Muscle of back (tissue), 11 donors: ENCODE results near the gene KCTD16. TPM values are rescaled to one million over a fixed set of nuclear protein-coding genes. Genes with fewer than 3 reads are reported as not detected.

Experiments
- DNase-seq, 3 donors: peaks; one replicate each; pipeline versions ENCODE4 v3.0.0 to v3.0.0-alpha.2; 2013
- polyA plus RNA-seq, 10 donors: library from polyadenylated mRNA; unstranded; fragments of 120-200 nt; gene quantifications; one replicate each; pipeline ENCODE4 v1.2.1, GENCODE V29; 2013; ENCODE audit not compliant: insufficient read length in 10 of 10

KCTD16 gene
- polyA plus RNA-seq, 10 donors = 0.05 to 0.19 (median 0.09) TPM

- no peak for DNase-seq
These were observed 37.3 kb downstream of the KCTD16 start for GRCh38 chr5:144207875-144208444.

GRCh38 chr5:144209361-144209760 is 38.7 kb downstream of the KCTD16 start:
- DNase-seq = no peak

- DNase-seq = no peak
These were observed 40.0 kb downstream of the KCTD16 start for GRCh38 chr5:144210655-144211054.

DNA sequence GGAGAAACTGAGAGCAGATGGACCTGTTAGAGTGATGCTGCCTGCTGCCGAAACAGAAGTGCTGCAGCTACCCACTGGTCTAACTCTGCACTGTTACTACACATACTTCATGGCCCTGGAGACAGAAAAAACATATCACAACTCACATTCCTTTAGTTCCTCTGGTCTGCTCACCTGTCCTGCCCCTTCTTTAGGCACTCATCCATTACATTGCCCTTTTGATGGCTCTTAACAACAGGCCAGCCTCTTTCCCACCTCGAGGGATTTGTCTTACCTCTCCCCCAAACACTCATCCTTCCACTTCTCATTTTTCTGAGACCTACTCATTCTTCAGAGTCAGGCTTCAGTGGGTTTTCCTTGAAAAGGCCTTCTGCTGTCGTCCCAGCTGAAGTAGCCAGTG is 49.2 kb downstream of the KCTD16 start:
- DNase-seq = no peak

DNA sequence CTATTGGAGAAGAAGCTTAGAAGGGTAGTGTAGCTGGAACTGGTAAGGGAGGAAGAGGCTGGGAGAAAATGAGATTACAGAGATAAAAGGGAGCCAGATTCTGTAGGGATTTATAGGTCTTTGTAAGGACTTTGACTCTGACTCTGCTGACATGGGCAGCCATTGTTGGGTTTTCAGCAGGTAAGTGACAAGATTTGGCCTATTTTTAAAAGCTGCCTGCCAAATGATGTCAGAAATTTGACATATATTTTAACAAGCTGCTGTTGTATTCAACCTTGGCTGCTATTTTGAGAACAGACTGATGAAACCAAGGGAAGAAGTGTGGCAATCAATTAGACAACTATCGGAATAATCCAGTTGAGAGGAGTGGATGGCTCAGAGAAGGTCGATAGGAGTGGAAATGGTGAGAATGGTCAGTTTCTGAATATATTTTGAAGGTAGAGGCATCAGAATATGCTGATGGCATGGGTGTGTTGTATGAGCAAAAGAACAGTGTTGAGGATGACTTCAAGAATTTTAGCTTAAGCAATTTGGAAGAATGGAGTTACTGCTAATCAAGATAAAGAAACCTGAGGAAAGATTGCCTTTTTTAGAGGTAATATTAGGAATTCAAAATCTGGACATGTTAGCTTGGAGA is 56.8 kb downstream of the KCTD16 start:
- no peak for DNase-seq

- DNase-seq = no peak
These were observed 60.1 kb downstream of the KCTD16 start for GRCh38 chr5:144230806-144231205.

DNA sequence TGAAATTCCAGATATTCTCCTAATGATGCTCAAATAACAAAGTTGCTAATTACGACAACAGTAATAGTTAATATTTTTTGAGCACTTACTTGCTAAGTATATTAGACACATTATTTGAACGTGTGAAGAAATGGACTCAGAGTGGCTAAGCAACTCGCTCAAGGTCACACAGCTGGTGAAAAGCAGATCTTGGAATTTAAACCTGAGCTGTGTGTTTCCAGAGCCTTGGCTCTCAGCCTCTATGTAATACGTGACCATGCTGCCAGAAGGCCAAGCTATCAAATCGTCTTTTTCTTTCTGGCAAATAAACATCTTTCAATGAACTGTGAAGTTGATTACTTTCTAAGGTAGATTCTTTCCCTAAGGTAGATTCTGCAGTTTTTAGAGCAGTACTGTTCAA is 61.6 kb downstream of the KCTD16 start:
- DNase-seq = no peak

GRCh38 chr5:144236499-144236898 is 65.8 kb downstream of the KCTD16 start:
- no peak for DNase-seq

DNA sequence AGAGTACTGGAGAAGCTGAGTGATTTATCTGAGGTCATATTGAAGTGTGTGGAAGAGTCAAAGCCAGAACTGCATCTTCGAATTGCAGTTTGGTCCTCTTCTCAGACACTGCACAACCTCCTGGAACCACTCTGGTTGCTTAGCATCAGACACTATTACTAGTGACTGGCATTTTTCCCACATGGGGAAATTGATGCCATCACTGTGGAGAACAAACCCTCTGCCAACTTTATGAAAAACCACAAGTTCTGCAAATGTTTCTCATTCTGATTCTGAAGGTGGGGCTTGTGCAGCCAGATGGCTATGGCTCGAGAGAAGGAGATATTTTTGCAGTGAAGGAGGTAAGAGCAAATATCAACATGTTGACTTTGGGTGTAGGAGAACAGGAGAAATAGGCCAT is 67.2 kb downstream of the KCTD16 start:
- DNase-seq = no peak

DNA sequence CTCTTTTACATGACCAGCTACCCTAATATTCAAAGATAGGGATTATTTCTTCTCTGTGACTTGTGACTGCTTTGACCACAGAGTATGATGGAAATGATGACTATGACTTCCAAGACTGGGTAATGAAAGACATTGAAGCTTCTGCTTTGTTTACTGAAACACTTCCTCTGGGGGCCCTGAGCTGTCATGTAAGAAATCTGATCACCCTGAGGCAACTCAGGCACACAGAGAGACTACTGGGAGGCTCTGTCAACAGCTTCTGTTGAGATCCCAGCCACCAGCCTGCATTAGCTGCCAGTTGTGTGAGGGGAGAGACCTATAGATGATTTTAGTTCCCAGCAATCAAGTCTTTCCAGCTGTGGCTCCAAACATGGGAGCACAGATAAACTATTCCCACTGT is 76.5 kb downstream of the KCTD16 start:
- DNase-seq = no peak

DNA sequence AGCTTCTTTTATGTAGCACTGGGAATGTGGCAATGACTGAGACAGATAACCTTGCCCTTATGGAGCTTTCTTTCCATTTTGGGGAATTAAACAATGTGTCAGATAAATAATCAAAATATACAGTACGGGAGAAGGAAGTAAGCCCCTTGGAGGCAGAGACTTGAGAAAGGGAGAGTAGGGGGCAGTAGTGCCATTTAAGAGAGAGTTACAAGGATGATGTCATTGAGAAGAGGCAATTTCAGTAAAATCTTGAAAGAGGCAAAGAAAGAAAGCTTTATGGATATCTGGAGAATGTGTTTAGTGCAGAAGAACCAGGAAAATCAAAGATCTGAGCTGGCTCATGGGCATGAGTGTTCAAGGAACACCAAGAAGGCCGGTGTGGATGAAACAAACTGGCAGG is 77.3 kb downstream of the KCTD16 start:
- no peak for DNase-seq

GRCh38 chr5:144249755-144250464 is 79.2 kb downstream of the KCTD16 start:
- DNase-seq = no peak

DNA sequence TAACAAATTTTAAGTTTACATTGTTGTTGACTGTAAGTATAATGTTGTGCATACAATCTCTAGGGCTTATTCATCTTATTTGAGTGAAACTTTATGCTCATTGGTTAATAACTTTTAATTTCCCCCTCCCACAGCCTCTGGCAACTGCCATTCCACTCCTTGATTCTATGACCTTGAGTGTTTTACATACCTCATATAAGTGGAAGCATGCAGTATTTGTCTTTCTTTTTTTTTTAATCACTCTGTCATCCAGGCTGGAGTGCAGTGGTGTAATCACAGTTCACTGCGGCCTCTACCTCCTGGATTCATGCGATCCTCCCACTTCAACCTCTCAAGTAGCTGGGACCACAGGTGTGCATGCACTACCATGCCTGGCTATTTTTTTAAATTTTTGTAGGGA is 83.9 kb downstream of the KCTD16 start:
- DNase-seq = no peak

DNA sequence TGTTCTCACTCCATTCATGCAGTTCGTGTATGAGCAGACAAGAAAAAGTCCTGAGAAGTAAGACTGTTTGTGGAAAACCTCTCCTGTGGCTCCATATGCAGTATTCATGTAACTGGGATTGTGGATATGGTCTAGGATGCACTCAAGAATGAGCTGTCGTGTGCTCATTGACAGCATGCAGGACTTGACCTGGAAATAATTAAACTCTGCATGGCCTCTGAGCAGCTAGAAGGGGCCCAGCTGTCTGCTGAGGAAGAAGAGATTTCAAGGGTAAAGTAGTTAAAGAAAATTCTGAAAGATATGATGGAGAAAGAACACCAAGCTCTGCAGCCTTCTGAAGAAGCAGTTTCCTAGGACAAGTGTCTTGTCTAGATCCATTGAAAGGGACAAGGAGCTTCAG is 89.4 kb downstream of the KCTD16 start:
- DNase-seq = no peak

- DNase-seq = no peak
These were observed 95.1 kb downstream of the KCTD16 start for GRCh38 chr5:144265643-144266247.

GRCh38 chr5:144267961-144268513 is 97.4 kb downstream of the KCTD16 start:
- no peak for DNase-seq

GRCh38 chr5:144273232-144274027 is 102.8 kb downstream of the KCTD16 start:
- no peak for DNase-seq

DNA sequence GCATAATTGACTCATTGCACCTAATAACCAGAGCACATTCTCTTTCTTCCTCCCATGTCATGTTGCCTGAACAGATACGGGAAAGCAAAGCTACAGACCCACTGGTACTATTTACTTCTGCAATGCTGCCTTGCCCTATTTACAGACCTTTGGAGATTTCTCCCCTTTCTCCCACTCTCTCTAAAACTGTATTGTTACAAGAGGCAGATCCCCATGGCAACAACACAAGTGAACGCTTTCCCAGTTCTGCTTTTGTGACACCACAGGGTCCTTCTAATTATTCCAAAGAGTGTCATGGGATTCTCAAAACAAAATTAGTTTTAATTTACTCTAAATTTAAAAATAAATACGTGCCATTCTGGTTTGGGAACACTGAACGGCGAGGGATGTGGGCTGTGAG is 104.7 kb downstream of the KCTD16 start:
- peak in 2 of 3 donors; percentile 1 for DNase-seq

DNA sequence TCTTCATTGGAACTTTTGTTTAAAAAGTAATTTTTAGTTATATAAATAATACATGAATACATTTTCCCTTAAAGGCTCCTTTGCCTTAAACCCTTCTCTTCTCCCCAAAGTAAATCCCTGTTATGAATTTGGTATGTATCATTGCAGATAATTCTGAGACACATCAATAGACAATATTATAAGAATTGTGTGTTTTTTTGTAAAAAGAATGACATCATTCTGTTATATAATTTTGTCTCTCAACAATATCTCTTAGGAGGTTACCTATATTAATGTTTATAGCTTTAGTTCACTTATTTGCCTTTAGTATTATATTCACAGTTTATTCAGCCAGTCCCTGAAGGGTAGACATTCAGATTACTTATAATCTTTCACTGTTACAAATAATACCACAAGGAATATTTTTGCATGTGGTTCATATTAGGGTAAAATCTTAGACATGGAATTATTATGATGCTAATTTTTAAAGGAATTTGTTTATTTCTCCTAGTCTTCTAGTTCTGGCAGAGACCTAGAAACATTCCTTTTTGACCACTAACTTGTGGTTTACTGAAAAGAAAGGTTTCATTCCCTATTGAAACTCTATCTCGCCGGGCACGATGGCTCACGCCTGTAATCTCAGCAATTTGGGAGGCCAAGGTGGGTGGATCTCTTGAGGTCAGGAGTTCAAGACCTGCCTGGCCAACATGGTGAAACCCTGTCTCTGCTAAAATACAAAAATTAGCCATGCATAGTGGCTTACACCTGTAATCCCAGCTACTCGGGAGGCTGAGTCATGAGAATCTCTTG is 105.6 kb downstream of the KCTD16 start:
- DNase-seq = no peak

GRCh38 chr5:144281784-144282183 is 111.1 kb downstream of the KCTD16 start:
- no peak for DNase-seq

DNA sequence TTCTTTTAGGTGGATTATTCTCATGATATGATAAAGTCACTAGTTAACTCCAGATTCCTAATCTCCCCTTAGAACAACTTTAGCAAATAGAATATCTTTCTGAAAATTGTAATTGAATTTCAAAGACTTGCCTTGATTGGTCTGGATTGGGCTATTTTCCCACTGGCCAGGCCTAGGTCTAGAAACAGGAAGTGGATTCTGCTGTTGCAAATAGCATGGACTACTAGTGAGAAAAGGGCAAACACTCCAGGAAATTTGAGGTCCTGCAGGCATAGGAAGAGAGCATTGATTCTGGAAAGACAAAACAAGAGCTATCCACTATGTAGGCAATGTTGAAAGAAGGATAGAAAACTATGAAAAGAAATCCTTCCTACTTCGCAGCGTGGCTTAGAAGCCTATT is 113.4 kb downstream of the KCTD16 start:
- DNase-seq = no peak
